ENCODE data around the gene IFNA7. TPM values are rescaled to one million over a fixed set of nuclear protein-coding genes. Genes with fewer than 3 reads are reported as not detected.
"Not testable (repeated sequence)": the region's sequence is repeated elsewhere in the genome, so short reads cannot be mapped to it uniquely, and the experiment has no call there.

Gene IFNA7
- total RNA-seq (2022), result not detected in 2 replicates
- Bru-seq, nascent RNA, result not detected
- BruChase-seq, experiment 1, labeled RNA remaining after a 6-hour chase, result not detected
- not detected for BruChase-seq, experiment 2, labeled RNA remaining after a 2-hour chase
- long read RNA-seq, result 0 reads

- DNase-seq (ENCODE audit: unreplicated experiment); H3K4me1 Mint-ChIP-seq (ENCODE audit: insufficient read depth, unreplicated experiment); H3K4me3 Mint-ChIP-seq (ENCODE audit: unreplicated experiment); POLR2A ChIA-PET; BruUV-seq (replicated peaks); CTCF ChIA-PET; H3K36me3 Mint-ChIP-seq (ENCODE audit: insufficient read depth, unreplicated experiment); H3K9me3 Mint-ChIP-seq (ENCODE audit: unreplicated experiment); H3K27ac Mint-ChIP-seq (ENCODE audit: low read depth, unreplicated experiment); intact Hi-C loops (cut with micrococcal nuclease): not testable (repeated sequence)
- peaks cover 43% of the 10 kb centered on the region for H3K27me3 Mint-ChIP-seq (ENCODE audit: insufficient read depth, unreplicated experiment)
Measured at GRCh38 chr9:21202105-21202504, at the start of gene IFNA7. Gene IFNA7, minus strand, starts transcription at chr9:21202205. Its CDS starts 40 bp downstream, at chr9:21202165.

- no peak for DNase-seq (ENCODE audit: unreplicated experiment)
- Mint-ChIP-seq H3K9me3 (ENCODE audit: unreplicated experiment) (no peaks in the 10 kb centered on the region), H3K4me1 (ENCODE audit: insufficient read depth, unreplicated experiment) (peaks cover 6% of the 10 kb centered on the region), H3K27ac (ENCODE audit: low read depth, unreplicated experiment) (no peak overlapping the region), H3K36me3 (ENCODE audit: insufficient read depth, unreplicated experiment) (peaks cover 6% of the 10 kb centered on the region), H3K27me3 (ENCODE audit: insufficient read depth, unreplicated experiment) (peaks cover 74% of the 10 kb centered on the region), H3K4me3 (ENCODE audit: unreplicated experiment) (no peak overlapping the region)
- CTCF ChIA-PET, result interaction anchor here (0.6 to 2.6 kb wide), 8 partner anchors 15 to 1218 kb away, joined by 3 to 25 read pairs (median 4); no protein-coding TSS in a partner anchor
- intact Hi-C loops (cut with micrococcal nuclease), result loop anchor here (5.0 to 10.0 kb wide), 3 partner anchors 203 to 1201 kb away; no protein-coding TSS in a partner anchor
- no TSS peak for BruUV-seq (replicated peaks)
- no peak for TF ChIP-seq CTCF (IDR thresholded peaks at IDR 0.05; ENCODE audit: unreplicated experiment)
- POLR2A ChIA-PET, result interaction anchor here (0.7 kb wide), 1 partner anchor 118 kb away, joined by 3 read pairs; no protein-coding TSS in a partner anchor
Measured at GRCh38 chr9:21251638-21252037, 49.6 kb upstream of the IFNA7 start.

- H3K4me1 Mint-ChIP-seq (ENCODE audit: insufficient read depth, unreplicated experiment), result peaks cover 6% of the 10 kb centered on the region
- no peak overlapping the region for H3K4me3 Mint-ChIP-seq (ENCODE audit: unreplicated experiment)
- H3K27me3 Mint-ChIP-seq (ENCODE audit: insufficient read depth, unreplicated experiment), result peaks cover 70% of the 10 kb centered on the region
- H3K36me3 Mint-ChIP-seq (ENCODE audit: insufficient read depth, unreplicated experiment), result peaks cover 6% of the 10 kb centered on the region
- ChIA-PET CTCF (interaction anchor here (0.6 to 2.6 kb wide), 7 partner anchors 15 to 1219 kb away, joined by 3 to 25 read pairs (median 5); no protein-coding TSS in a partner anchor), POLR2A (no interaction called here)
- no peak for DNase-seq (ENCODE audit: unreplicated experiment)
- H3K27ac Mint-ChIP-seq (ENCODE audit: low read depth, unreplicated experiment), result no peak overlapping the region
- intact Hi-C loops (cut with micrococcal nuclease), result loop anchor here (5.0 to 10.0 kb wide), 3 partner anchors 204 to 1201 kb away; no protein-coding TSS in a partner anchor
- no TSS peak for BruUV-seq (replicated peaks)
- TF ChIP-seq CTCF (IDR thresholded peaks at IDR 0.05; ENCODE audit: unreplicated experiment), result no peak
- H3K9me3 Mint-ChIP-seq (ENCODE audit: unreplicated experiment), result no peaks in the 10 kb centered on the region
Measured at GRCh38 chr9:21251190-21251589, 49.2 kb upstream of the IFNA7 start.

GRCh38 chr9:21244836-21245235, 42.8 kb upstream of the IFNA7 start:
- Mint-ChIP-seq H3K36me3 (ENCODE audit: insufficient read depth, unreplicated experiment) (peaks cover 6% of the 10 kb centered on the region), H3K4me3 (ENCODE audit: unreplicated experiment) (no peak overlapping the region), H3K27me3 (ENCODE audit: insufficient read depth, unreplicated experiment) (peaks cover 47% of the 10 kb centered on the region), H3K27ac (ENCODE audit: low read depth, unreplicated experiment) (no peak overlapping the region), H3K4me1 (ENCODE audit: insufficient read depth, unreplicated experiment) (no peaks in the 10 kb centered on the region), H3K9me3 (ENCODE audit: unreplicated experiment) (no peaks in the 10 kb centered on the region)
- no TSS peak for BruUV-seq (replicated peaks)
- CTCF ChIA-PET, result interaction anchor here (0.7 kb wide), 1 partner anchor 189 kb away, joined by 3 read pairs; no protein-coding TSS in a partner anchor
- POLR2A ChIA-PET, result no interaction called here
- DNase-seq (ENCODE audit: unreplicated experiment), result no peak
- intact Hi-C loops (cut with micrococcal nuclease), result no loop called here
- TF ChIP-seq CTCF (IDR thresholded peaks at IDR 0.05; ENCODE audit: unreplicated experiment), result no peak

All from MCF 10A (cell line).